ENCODE measurements around the gene PKIB. TPM values are rescaled to one million over a fixed set of nuclear protein-coding genes. Genes with fewer than 3 reads are reported as not detected.

PKIB gene
- total RNA-seq, 1 donor from 2014 or later: not detected

DNA sequence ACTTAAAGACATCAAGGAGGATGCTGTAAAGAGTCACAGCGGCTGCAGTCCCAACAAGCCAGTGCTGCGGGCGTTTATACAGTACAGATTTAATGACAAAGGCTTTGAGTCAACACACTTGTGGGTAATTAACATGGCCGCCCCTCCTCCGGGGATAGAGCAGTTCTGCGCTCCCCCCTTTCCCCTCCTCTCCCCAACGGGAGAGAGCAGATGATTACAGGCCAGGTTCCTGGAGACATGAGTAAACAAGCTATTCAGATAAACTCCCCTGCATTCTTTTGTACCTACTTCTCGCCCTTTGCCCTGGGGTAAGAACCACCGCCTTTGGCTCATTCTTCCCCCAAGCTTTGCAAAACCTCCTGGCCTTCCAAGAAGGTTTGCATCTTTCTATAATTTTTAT lies 145.7 kb downstream of the PKIB start:
- Histone ChIP-seq H3K27ac (no peak overlapping the region), H3K4me1 (no peaks in the 10 kb centered on the region), H3K27me3 (no peaks in the 10 kb centered on the region), H3K4me3 (no peak overlapping the region), H3K36me3 (no peaks in the 10 kb centered on the region), H3K9me3 (no peaks in the 10 kb centered on the region)
- intact Hi-C loops (cut with DNase I): no loop called here
- TF ChIP-seq, protein P1, sequence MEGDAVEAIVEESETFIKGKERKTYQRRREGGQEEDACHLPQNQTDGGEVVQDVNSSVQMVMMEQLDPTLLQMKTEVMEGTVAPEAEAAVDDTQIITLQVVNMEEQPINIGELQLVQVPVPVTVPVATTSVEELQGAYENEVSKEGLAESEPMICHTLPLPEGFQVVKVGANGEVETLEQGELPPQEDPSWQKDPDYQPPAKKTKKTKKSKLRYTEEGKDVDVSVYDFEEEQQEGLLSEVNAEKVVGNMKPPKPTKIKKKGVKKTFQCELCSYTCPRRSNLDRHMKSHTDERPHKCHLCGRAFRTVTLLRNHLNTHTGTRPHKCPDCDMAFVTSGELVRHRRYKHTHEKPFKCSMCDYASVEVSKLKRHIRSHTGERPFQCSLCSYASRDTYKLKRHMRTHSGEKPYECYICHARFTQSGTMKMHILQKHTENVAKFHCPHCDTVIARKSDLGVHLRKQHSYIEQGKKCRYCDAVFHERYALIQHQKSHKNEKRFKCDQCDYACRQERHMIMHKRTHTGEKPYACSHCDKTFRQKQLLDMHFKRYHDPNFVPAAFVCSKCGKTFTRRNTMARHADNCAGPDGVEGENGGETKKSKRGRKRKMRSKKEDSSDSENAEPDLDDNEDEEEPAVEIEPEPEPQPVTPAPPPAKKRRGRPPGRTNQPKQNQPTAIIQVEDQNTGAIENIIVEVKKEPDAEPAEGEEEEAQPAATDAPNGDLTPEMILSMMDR (IDR thresholded peaks at IDR 0.05): no peak
- no peak for DNase-seq (ENCODE audit: low spot score in 2 of 2)

DNA sequence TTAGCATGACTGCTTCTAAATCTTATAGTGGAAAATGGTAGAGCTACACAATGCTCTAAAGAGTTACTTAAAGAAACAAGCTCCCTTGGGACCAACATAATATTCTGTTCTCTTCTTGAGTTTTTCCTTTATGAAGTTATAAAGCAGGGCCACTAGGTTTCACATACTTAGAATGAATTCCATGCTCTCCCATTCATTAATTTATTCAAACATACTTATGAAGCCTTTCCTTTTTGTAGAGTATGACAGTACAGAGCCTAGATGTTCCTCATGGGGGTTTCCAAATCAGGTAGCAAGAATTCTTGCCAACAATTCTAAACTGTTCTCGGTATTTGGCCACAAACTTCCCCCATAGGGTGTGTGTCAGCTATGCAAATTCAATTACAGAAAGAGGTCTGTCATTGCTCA lies 148.7 kb downstream of the PKIB start:
- no peaks in the 10 kb centered on the region for H3K27me3 ChIP-seq
- TF ChIP-seq, protein P1 (IDR thresholded peaks at IDR 0.05): no peak
- no peaks in the 10 kb centered on the region for H3K4me1 ChIP-seq
- no peak for DNase-seq (ENCODE audit: low spot score in 2 of 2)
- intact Hi-C loops (cut with DNase I): no loop called here
- no peaks in the 10 kb centered on the region for H3K9me3 ChIP-seq
- H3K36me3 ChIP-seq: no peaks in the 10 kb centered on the region
- no peak overlapping the region for H3K27ac ChIP-seq
- no peak overlapping the region for H3K4me3 ChIP-seq

DNA sequence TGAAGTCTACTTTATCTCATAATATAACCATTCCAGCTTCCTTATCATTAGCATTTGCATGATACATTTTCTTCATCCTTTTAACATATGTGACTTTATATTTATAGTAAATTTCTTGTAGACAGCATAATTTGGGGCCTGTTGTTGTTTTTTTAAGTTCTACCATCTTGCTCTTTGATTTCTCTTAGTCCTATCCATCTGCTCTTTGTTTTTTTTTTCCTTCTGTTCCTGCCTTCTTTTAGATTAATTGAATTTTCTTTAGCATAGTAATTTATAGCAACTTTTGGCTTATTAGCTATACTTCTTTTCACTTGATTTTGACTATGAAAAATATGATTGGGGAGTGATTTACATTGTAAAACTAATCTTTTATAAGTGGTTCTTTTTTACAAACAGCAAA lies 150.1 kb downstream of the PKIB start:
- H3K9me3 ChIP-seq: no peaks in the 10 kb centered on the region
- no peaks in the 10 kb centered on the region for H3K4me1 ChIP-seq
- intact Hi-C loops (cut with DNase I): no loop called here
- no peaks in the 10 kb centered on the region for H3K27me3 ChIP-seq
- TF ChIP-seq, protein P1 (IDR thresholded peaks at IDR 0.05): no peak
- H3K27ac ChIP-seq: no peak overlapping the region
- no peak for DNase-seq (ENCODE audit: low spot score in 2 of 2)
- no peak overlapping the region for H3K4me3 ChIP-seq
- no peaks in the 10 kb centered on the region for H3K36me3 ChIP-seq

DNA sequence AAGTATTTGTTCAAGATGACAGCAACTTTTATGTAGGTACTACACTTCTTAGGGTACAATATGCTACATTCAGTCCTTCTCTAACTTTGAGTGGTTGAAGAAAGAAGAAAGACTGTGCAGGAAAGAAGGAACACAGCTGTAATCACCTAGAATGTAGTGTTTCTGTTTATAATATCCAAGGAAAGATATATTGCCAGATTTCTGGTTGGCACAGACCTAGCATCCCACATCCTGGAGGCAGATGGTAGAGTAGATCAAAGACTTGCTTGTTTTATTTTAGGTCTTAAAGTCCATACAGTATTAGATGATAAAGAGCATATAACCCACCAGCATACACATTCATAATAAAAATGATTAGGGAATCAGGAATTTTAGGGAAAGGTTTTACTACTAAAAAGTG lies 156.1 kb downstream of the PKIB start:
- no peak overlapping the region for H3K4me3 ChIP-seq
- TF ChIP-seq, protein P1 (IDR thresholded peaks at IDR 0.05): no peak
- H3K36me3 ChIP-seq: no peaks in the 10 kb centered on the region
- DNase-seq (ENCODE audit: low spot score in 2 of 2): no peak
- H3K27ac ChIP-seq: no peak overlapping the region
- H3K27me3 ChIP-seq: no peaks in the 10 kb centered on the region
- no peaks in the 10 kb centered on the region for H3K9me3 ChIP-seq
- intact Hi-C loops (cut with DNase I): no loop called here
- H3K4me1 ChIP-seq: no peaks in the 10 kb centered on the region

DNA sequence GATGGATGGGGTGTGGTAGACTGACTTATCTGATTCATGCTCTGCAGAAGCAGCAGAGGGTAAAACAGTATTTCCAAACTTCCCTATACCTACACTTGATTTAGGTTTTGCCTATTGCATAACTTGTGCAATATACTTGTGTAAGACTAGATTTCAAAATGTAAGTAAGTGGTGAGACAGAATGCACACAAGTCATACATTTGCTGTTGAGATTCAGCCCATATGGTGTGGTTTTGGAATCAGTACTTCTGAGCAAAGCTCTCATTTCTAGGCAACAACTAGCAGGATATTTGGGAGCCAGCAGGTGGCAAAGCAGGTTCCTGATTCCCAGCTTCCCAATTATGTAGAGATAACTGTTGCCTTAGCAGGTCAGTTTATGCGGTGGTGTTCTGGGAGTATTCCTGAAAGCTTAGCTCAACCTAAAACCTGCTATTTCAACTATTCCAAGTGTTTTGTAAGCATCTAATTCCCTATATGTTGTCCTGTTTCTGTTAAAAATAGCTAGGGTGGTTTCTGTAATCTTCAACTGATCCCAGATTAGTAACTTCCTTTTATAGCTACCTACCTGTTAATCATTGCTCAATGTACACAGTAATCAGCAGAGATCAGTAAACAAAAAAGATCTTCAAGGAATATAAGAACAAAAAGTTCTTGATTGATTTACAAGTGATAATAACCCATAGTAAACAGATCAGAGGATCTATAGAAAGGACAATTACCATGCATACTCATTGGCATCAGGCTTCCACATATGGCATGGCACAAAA lies 160.8 kb downstream of the PKIB start:
- Histone ChIP-seq H3K4me1 (no peaks in the 10 kb centered on the region), H3K27ac (no peak overlapping the region), H3K4me3 (no peak overlapping the region), H3K36me3 (no peaks in the 10 kb centered on the region), H3K27me3 (no peaks in the 10 kb centered on the region), H3K9me3 (no peaks in the 10 kb centered on the region)
- DNase-seq (ENCODE audit: low spot score in 2 of 2): no peak
- TF ChIP-seq, protein P1 (IDR thresholded peaks at IDR 0.05): no peak
- intact Hi-C loops (cut with DNase I): no loop called here
